GM12892 (cell line): ENCODE measurements around the gene GNAQ.

Experiments
- POLR2A ChIP-seq: IDR thresholded peaks from 2 replicates; pipeline ENCODE4 v1.6.1; 2011; ENCODE audit warnings: low read depth, low read length, control low read depth
- POLR2AphosphoS5 ChIP-seq: IDR thresholded peaks from 2 replicates; pipeline ENCODE4 v1.6.1; 2011; ENCODE audit warnings: low read depth, low read length, control low read depth
- TAF1 ChIP-seq: IDR thresholded peaks from 2 replicates; pipeline ENCODE4 v1.6.1; 2011; ENCODE audit warnings: low read depth, mild to moderate bottlenecking, control low read depth, low read length, borderline replicate concordance

GRCh38 chr9:77751341-77752091 is 280.1 kb downstream of the GNAQ start:
- TF ChIP-seq POLR2A: no peak
- no peak for TF ChIP-seq POLR2AphosphoS5
- no peak for TF ChIP-seq TAF1
